Esophagus squamous epithelium (tissue), 5 donors: ENCODE measurements around the gene RGS17. TPM values are rescaled to one million over a fixed set of nuclear protein-coding genes. Genes with fewer than 3 reads are reported as not detected.

Experiments used
- DNase-seq: peaks from one replicate; lab custom pipeline; 2025; lab: John Stamatoyannopoulos, UW
- H3K27ac ChIP-seq, 4 donors: fragments of 200-600 bp; sonication (generic); one replicate each; pipeline ENCODE4 v1.5.1; 2016 to 2019; ENCODE audit warnings: mild to moderate bottlenecking in 1 of 4
- H3K27me3 ChIP-seq, 4 donors: fragments of 200-600 bp; sonication (generic); 1 replicate in 3 of 4; 2 replicates in 1 of 4; pipeline versions ENCODE4 v1.5.1 to v1.6.0; 2017 to 2021; ENCODE audit warnings: antibody characterized with exemption in 1 of 4
- H3K36me3 ChIP-seq, 3 donors: fragments of 200-600 bp; sonication (generic); one replicate each; pipeline ENCODE4 v1.5.1; 2016 to 2019
- H3K4me1 ChIP-seq, 3 donors: fragments of 200-600 bp; sonication (generic); one replicate each; pipeline ENCODE4 v1.5.1; 2017 to 2019
- H3K4me3 ChIP-seq, 4 donors: fragments of 200-600 bp; sonication (generic); 1 replicate in 3 of 4; 2 replicates in 1 of 4; pipeline ENCODE4 v1.5.1; 2016 to 2019; ENCODE audit warnings: mild to moderate bottlenecking in 2 of 4, moderate library complexity in 1 of 4
- H3K9me3 ChIP-seq, 3 donors: fragments of 200-600 bp; sonication (generic); one replicate each; pipeline ENCODE4 v1.5.1; 2016 to 2019
- POLR2A ChIP-seq, 4 donors: fragments of 450-650 bp; IDR thresholded peaks; one replicate each; pipeline ENCODE4 v1.6.1; 2017; ENCODE audit warnings: antibody characterized with exemption in 4 of 4, mild to moderate bottlenecking in 4 of 4, moderate library complexity in 3 of 4
- WGBS, 2 donors: methylation state at CpG; one replicate each; pipeline ENCODE4 v1.1.5; 2018; 5-methylcytosine and 5-hydroxymethylcytosine counted together
- intact Hi-C: fragments of 100-400 bp; cut with DNase I; formaldehyde crosslinking; loops from one replicate; pipeline ENCODE4 v1.15.0; 2022
- total RNA-seq, 4 donors: library from RNA; depleted of rRNA; stranded (reverse); fragments of >200 nt; gene quantifications; one replicate each; pipeline ENCODE4 v1.1.0, GENCODE V29; 2016
- TF ChIP-seq, protein P1 (sequence below), 6 experiments: fragments of 450-650 bp in 4 of 6; fragments of 200-600 bp in 2 of 6; sonication (generic) in 2 of 6; IDR thresholded peaks; one replicate each; pipeline ENCODE4 v1.5.1; 2016 to 2019; ENCODE audit warnings: antibody characterized with exemption in 6 of 6, mild to moderate bottlenecking in 4 of 6, moderate library complexity in 4 of 6
- donor health status: DM: yes; HTN: yes; CAD: no.

The RGS17 gene
- total RNA-seq, 4 donors from 2014 or later = 0.19 to 1.8 (median 0.48) TPM

DNA sequence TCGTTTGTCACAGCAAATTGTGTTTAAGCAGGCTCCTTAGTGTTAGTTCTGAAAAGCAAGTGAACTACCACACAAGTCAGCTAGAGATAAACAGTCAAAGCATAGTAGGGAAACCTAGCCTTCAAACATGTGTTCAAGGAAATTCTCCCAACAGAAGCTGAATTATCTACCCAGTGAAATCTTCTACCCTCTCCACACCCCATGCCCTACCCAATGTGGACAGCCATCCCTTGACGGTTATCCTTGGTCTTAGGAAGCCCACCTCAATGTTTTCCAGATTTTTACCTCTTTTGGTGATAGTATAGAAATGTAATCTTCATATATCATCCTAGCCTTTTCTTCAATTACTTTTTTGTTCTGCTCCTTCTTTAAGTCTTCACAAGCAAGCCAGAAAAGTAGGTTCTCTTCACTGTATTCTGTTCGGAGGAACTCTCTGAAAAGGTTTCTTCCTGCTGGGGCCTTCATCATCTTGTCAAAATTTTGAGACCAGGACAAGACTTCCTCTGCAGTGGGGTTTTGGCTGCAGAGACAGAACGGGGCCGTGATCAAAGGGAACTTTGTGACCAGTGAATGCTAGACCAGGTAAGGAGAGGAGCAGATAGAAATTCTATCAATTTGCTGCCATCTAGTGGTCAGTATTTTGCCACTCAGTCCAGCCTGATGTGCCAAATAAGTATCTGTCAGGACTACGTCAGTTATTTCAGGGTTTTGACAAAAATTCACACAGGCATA is 106.9 kb downstream of the RGS17 start:
- WGBS, 2 donors = 38 to 41% methylated on average over 6 of the region's 6 CpGs
- TF ChIP-seq, protein P1, sequence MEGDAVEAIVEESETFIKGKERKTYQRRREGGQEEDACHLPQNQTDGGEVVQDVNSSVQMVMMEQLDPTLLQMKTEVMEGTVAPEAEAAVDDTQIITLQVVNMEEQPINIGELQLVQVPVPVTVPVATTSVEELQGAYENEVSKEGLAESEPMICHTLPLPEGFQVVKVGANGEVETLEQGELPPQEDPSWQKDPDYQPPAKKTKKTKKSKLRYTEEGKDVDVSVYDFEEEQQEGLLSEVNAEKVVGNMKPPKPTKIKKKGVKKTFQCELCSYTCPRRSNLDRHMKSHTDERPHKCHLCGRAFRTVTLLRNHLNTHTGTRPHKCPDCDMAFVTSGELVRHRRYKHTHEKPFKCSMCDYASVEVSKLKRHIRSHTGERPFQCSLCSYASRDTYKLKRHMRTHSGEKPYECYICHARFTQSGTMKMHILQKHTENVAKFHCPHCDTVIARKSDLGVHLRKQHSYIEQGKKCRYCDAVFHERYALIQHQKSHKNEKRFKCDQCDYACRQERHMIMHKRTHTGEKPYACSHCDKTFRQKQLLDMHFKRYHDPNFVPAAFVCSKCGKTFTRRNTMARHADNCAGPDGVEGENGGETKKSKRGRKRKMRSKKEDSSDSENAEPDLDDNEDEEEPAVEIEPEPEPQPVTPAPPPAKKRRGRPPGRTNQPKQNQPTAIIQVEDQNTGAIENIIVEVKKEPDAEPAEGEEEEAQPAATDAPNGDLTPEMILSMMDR (IDR thresholded peaks at IDR 0.05) = peak in 5 of 6 experiments; percentile 65 to 79 (median 76)
- TF ChIP-seq POLR2A (IDR thresholded peaks at IDR 0.05) = no peak
- Histone ChIP-seq H3K27ac (no peak overlapping the region), H3K9me3 (no peaks in the 10 kb centered on the region), H3K36me3 (no peaks in the 10 kb centered on the region), H3K4me3 (no peak overlapping the region), H3K4me1 (peaks cover 0 to 5% (median 0%) of the 10 kb centered on the region in 3 donors), H3K27me3 (peaks cover 0 to 3% (median 0%) of the 10 kb centered on the region in 4 donors)
- intact Hi-C loops = loop anchor here (10.0 kb wide), 1 partner anchor 159 kb away; no protein-coding TSS in a partner anchor
- no peak for DNase-seq

DNA sequence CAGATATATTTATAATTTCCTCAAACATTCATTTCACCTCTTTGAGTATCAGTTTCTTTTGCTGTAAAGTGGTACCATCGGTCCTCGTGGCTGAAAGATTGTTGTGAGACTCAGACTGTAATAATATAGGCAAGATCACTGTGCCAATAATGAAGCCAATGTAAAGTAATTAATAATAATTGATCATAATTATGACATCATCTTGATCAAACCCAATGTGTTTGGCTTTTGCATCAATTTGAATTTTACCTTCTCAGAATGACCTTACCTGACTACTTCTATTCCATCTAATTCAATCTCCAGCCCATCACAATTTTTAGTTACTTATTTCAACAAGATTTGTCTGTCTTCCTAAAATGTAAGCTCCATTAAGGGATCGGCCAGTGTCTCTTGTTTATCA is 112.7 kb downstream of the RGS17 start:
- DNase-seq = no peak
- H3K9me3 ChIP-seq = no peaks in the 10 kb centered on the region
- no peaks in the 10 kb centered on the region for H3K4me1 ChIP-seq
- intact Hi-C loops = loop anchor here (10.0 kb wide), 1 partner anchor 64 kb away; no protein-coding TSS in a partner anchor
- TF ChIP-seq POLR2A (IDR thresholded peaks at IDR 0.05) = no peak
- TF ChIP-seq, protein P1 (IDR thresholded peaks at IDR 0.05) = no peak
- H3K36me3 ChIP-seq = no peaks in the 10 kb centered on the region
- H3K4me3 ChIP-seq = no peak overlapping the region
- no peak overlapping the region for H3K27ac ChIP-seq
- no peaks in the 10 kb centered on the region for H3K27me3 ChIP-seq
- 88 to 94% methylated on average over 3 of the region's 3 CpGs for WGBS, 2 donors

DNA sequence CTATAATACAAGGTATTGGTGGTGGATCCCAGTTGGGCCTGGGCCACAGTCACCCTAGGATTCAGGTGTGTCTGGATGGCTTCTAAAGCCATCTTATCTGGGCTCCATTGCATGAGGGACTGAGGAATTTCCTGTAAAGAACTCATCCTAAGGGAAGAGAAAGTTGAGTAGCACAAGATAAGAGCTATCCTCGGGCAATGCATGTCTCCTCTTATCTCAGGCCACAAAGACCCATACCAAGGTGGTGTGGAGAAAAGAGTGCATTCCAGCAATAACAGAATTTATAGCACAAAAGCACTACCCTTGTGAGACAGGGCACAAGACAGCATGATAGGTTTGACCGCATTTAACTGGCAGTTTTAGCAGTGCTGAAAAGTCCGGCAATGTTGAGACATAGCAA is 114.2 kb downstream of the RGS17 start:
- H3K4me1 ChIP-seq = no peaks in the 10 kb centered on the region
- no peak for DNase-seq
- no peak overlapping the region for H3K27ac ChIP-seq
- no peaks in the 10 kb centered on the region for H3K9me3 ChIP-seq
- H3K36me3 ChIP-seq = no peaks in the 10 kb centered on the region
- H3K4me3 ChIP-seq = no peak overlapping the region
- intact Hi-C loops = loop anchor here (10.0 kb wide), 1 partner anchor 62 kb away; no protein-coding TSS in a partner anchor
- WGBS, 2 donors = 68 to 76% methylated on average over 3 of the region's 3 CpGs
- no peaks in the 10 kb centered on the region for H3K27me3 ChIP-seq
- TF ChIP-seq, protein P1 (IDR thresholded peaks at IDR 0.05) = no peak
- no peak for TF ChIP-seq POLR2A (IDR thresholded peaks at IDR 0.05)

DNA sequence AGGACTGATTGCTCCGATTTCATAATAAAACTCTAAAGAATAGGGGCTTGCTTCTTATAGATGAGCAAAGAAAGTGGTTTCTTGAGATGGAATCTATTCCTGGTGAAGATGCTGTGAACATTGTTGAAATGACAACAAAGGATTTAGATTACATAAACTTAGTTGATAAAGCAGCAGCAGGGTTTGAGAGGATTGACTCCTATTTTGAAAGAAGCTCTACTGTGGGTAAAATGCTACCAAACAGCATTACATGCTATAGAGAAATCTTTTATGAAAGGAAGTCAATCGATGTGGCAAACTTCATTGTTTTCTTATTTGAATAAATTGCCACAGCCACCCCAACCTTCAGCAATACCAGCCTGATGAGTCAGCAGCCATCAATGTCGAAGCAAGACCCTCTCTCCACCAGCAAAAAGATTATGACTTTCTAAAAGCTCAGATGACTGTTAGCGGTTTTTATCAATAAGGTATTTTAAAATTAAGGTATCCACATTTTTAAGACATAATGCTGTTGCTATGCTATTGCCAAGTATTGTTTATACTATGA is 115.9 kb downstream of the RGS17 start:
- H3K4me1 ChIP-seq = no peaks in the 10 kb centered on the region
- H3K27me3 ChIP-seq = no peaks in the 10 kb centered on the region
- intact Hi-C loops = loop anchor here (10.0 kb wide), 1 partner anchor 60 kb away; no protein-coding TSS in a partner anchor
- no peak overlapping the region for H3K4me3 ChIP-seq
- no peak for TF ChIP-seq POLR2A (IDR thresholded peaks at IDR 0.05)
- TF ChIP-seq, protein P1 (IDR thresholded peaks at IDR 0.05) = no peak
- no peaks in the 10 kb centered on the region for H3K36me3 ChIP-seq
- 60 to 71% methylated on average over 4 of the region's 4 CpGs for WGBS, 2 donors
- no peak for DNase-seq
- no peak overlapping the region for H3K27ac ChIP-seq
- no peaks in the 10 kb centered on the region for H3K9me3 ChIP-seq

DNA sequence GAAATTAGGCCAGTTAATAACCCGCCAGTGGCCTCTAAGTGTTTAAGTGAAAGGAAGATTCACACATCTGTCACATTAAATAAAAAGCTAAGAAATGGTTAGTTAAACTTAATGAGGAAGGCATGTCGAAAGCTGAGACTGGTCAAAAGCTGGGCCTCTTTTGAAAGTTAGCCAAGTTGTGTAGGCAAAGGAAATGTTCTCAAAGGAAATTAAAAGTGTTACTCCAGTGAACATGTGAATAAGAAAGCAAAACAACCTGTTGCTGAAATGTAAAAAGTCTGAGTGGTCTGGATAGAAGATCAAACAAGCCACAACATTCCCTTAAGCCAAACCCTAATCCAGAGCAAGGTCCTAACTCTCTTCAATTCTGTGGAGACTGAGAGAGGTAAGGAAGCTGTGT is 117.6 kb downstream of the RGS17 start:
- Histone ChIP-seq H3K27ac (no peak overlapping the region), H3K9me3 (no peaks in the 10 kb centered on the region), H3K4me1 (no peaks in the 10 kb centered on the region), H3K36me3 (no peaks in the 10 kb centered on the region), H3K4me3 (no peak overlapping the region), H3K27me3 (no peaks in the 10 kb centered on the region)
- intact Hi-C loops = loop anchor here (10.0 kb wide), 1 partner anchor 59 kb away; no protein-coding TSS in a partner anchor
- DNase-seq = no peak
- TF ChIP-seq POLR2A (IDR thresholded peaks at IDR 0.05) = no peak
- TF ChIP-seq, protein P1 (IDR thresholded peaks at IDR 0.05) = no peak
- WGBS, 2 donors = 50 to 57% methylated on average over 2 of the region's 2 CpGs
